Upper lobe of right lung (tissue), 1 donor: ENCODE measurements around the gene CTXN2. TPM values are rescaled to one million over a fixed set of nuclear protein-coding genes. Genes with fewer than 3 reads are reported as not detected.

Experiments
- ATAC-seq: fragments of 200-7000 bp; cut with Tn5 transposase; one replicate; pipeline ENCODE4 v1.9.1; 2020; ENCODE audit warnings: mild to moderate bottlenecking, moderate library complexity
- DNase-seq: peaks from one replicate; pipeline ENCODE4 v3.0.0-alpha.2; 2020
- H3K27ac ChIP-seq: fragments of 200-600 bp; one replicate; pipeline ENCODE4 v1.8.0; 2022
- H3K27me3 ChIP-seq: fragments of 200-600 bp; one replicate; pipeline ENCODE4 v1.8.0; 2022; ENCODE audit warnings: mild to moderate bottlenecking
- H3K36me3 ChIP-seq: fragments of 200-600 bp; one replicate; pipeline ENCODE4 v1.8.0; 2022
- H3K4me1 ChIP-seq: fragments of 200-600 bp; one replicate; pipeline ENCODE4 v1.8.0; 2022
- H3K4me3 ChIP-seq: fragments of 200-600 bp; one replicate; pipeline ENCODE4 v1.8.0; 2022; ENCODE audit warnings: mild to moderate bottlenecking
- H3K9me3 ChIP-seq: fragments of 200-600 bp; one replicate; pipeline ENCODE4 v1.8.0; 2022
- intact Hi-C: fragments of 100-400 bp; cut with DNase I; formaldehyde crosslinking; loops from one replicate; pipeline ENCODE4 v1.11.0; 2022
- total RNA-seq: library from RNA; stranded (reverse); fragmentation: NEBNext Ultra II Directional; extraction: Animal tissue kit (Norgen Biotek cat#: 25700); gene quantifications from one replicate; pipeline ENCODE4 v1.2.1, GENCODE V29; 2021
- TF ChIP-seq, protein P1 (sequence below): fragments of 200-600 bp; IDR thresholded peaks from one replicate; pipeline ENCODE4 v1.8.0; 2022; ENCODE audit warnings: antibody characterized with exemption
- donor health status: DM: no; HTN: yes; CAD: no; lungs with severe emphysema.

The CTXN2 gene
- total RNA-seq, 1 donor from 2014 or later, result not detected

DNA sequence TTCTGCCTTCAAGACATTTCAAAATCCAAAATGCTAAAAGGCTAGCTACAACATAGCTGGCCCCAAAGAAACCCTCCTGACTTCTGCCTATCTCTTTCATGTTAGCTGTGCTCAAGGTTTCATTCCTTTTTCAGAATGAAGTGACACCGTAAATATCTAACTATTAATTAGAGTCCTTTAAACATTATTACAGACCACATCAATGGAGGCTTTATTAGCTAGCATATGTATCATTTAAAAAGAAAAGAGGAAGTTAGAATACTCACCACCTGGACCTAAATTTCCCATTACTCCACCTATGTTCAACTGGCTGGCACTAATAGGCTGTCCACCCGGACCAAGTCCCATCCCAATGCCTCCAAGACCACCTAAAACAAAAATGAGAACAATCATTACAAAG, 37.9 kb upstream of the CTXN2 start:
- TF ChIP-seq, protein P1, sequence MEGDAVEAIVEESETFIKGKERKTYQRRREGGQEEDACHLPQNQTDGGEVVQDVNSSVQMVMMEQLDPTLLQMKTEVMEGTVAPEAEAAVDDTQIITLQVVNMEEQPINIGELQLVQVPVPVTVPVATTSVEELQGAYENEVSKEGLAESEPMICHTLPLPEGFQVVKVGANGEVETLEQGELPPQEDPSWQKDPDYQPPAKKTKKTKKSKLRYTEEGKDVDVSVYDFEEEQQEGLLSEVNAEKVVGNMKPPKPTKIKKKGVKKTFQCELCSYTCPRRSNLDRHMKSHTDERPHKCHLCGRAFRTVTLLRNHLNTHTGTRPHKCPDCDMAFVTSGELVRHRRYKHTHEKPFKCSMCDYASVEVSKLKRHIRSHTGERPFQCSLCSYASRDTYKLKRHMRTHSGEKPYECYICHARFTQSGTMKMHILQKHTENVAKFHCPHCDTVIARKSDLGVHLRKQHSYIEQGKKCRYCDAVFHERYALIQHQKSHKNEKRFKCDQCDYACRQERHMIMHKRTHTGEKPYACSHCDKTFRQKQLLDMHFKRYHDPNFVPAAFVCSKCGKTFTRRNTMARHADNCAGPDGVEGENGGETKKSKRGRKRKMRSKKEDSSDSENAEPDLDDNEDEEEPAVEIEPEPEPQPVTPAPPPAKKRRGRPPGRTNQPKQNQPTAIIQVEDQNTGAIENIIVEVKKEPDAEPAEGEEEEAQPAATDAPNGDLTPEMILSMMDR, result no peak
- H3K27me3 ChIP-seq, result no peaks in the 10 kb centered on the region
- no peak overlapping the region for H3K27ac ChIP-seq
- intact Hi-C loops, result no loop called here
- H3K4me3 ChIP-seq, result no peak overlapping the region
- no peaks in the 10 kb centered on the region for H3K4me1 ChIP-seq
- no peak for ATAC-seq
- no peak for DNase-seq
- H3K36me3 ChIP-seq, result peaks cover 5% of the 10 kb centered on the region
- H3K9me3 ChIP-seq, result no peaks in the 10 kb centered on the region

DNA sequence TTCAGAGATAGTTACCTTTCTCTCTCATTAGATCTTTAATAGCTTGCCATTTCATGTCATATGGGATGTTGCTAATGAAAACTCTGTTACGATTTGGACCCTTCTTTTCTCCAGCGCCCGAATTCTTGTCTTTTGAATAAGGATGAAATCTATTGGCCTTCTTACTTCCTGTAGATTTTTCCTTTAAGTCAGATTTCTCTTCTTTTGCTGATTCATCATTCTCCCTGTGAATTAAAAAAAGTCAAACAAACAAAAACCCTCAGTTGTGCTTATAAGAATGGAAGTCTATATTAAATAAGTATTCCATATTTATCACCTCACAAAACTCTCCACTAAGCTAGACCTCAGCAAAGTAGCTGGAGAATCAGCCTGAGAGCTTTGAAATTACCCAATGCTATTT, 22.8 kb upstream of the CTXN2 start:
- H3K4me1 ChIP-seq, result no peaks in the 10 kb centered on the region
- ATAC-seq, result no peak
- H3K27ac ChIP-seq, result no peak overlapping the region
- TF ChIP-seq, protein P1, result no peak
- H3K36me3 ChIP-seq, result no peaks in the 10 kb centered on the region
- no peak for DNase-seq
- no peaks in the 10 kb centered on the region for H3K9me3 ChIP-seq
- H3K4me3 ChIP-seq, result no peak overlapping the region
- intact Hi-C loops, result no loop called here
- H3K27me3 ChIP-seq, result no peaks in the 10 kb centered on the region

DNA sequence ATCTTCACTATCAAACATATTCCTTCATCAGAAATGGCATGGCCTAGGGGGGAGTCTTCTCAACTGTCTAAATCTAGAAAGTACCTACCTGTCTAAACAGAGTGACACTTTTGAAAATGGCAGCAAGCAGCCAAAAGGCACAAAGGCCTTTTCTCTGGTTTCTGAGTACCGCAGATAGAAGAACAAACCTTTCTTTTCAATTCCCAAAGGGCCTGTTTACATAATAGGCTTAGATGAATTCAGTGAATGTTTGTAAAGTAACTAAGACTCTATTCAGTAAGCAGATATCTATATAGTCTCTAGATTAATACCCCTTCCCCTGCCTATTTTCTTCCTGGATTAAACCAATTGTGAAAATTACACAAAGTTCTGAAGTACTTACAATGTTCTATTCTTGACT, 20.5 kb upstream of the CTXN2 start:
- H3K4me1 ChIP-seq, result no peaks in the 10 kb centered on the region
- ATAC-seq, result no peak
- no peaks in the 10 kb centered on the region for H3K27me3 ChIP-seq
- H3K27ac ChIP-seq, result no peak overlapping the region
- H3K36me3 ChIP-seq, result no peaks in the 10 kb centered on the region
- no peaks in the 10 kb centered on the region for H3K9me3 ChIP-seq
- TF ChIP-seq, protein P1, result no peak
- DNase-seq, result no peak
- intact Hi-C loops, result no loop called here
- no peak overlapping the region for H3K4me3 ChIP-seq

- H3K4me3 ChIP-seq, result no peak overlapping the region
- intact Hi-C loops, result no loop called here
- H3K27me3 ChIP-seq, result peaks cover 4% of the 10 kb centered on the region
- H3K36me3 ChIP-seq, result no peaks in the 10 kb centered on the region
- no peak for DNase-seq
- ATAC-seq, result no peak
- H3K27ac ChIP-seq, result no peak overlapping the region
- TF ChIP-seq, protein P1, result no peak
- no peaks in the 10 kb centered on the region for H3K9me3 ChIP-seq
- peaks cover 6% of the 10 kb centered on the region for H3K4me1 ChIP-seq
Observed at GRCh38 chr15:48175126-48175525, 16.3 kb upstream of the CTXN2 start.

DNA sequence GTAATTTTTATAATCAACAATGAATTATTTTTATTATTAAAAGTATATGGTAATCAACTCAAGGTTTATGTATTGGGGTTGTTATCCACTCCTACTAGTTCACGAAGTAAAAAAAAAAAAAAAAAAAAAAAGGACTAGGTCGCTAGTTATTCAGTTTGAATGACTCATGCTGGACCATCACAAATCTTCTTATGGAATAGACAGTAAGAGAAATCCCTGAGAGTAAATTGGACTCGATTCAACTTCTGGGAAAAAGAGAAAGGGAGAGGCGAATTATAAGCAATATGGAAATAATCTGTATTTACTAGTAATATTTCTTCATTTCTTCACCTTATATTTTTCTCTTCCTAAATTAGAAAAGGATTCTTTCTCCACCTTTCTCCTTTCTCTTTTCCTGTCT, 15.4 kb upstream of the CTXN2 start:
- Histone ChIP-seq H3K36me3 (no peaks in the 10 kb centered on the region), H3K4me3 (no peak overlapping the region), H3K27me3 (peaks cover 4% of the 10 kb centered on the region), H3K4me1 (peaks cover 6% of the 10 kb centered on the region), H3K9me3 (no peaks in the 10 kb centered on the region), H3K27ac (no peak overlapping the region)
- no peak for ATAC-seq
- no peak for DNase-seq
- intact Hi-C loops, result no loop called here
- TF ChIP-seq, protein P1, result no peak

DNA sequence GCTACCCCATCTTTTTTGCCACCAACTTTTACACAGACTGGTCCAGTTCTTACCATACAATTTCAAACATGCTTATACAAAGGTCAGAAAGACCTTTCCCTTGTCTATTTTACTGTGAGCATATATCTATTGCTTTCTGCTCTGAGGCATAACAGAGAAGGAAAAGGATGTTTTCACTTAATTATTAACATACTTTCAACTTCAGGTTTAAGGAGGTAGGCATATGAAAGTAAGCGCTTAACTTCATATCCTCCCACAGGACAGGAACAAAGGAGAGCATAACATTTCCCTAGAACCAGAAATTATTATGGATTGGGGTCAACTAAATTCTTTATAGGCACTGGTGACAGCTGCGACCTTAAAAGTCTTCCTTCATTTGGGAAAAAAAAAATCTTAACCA, 14.5 kb upstream of the CTXN2 start:
- no peak overlapping the region for H3K27ac ChIP-seq
- H3K36me3 ChIP-seq, result no peaks in the 10 kb centered on the region
- intact Hi-C loops, result no loop called here
- H3K4me1 ChIP-seq, result peaks cover 6% of the 10 kb centered on the region
- DNase-seq (no peak), ATAC-seq (no peak)
- peaks cover 4% of the 10 kb centered on the region for H3K27me3 ChIP-seq
- no peaks in the 10 kb centered on the region for H3K9me3 ChIP-seq
- peak overlapping the region; percentile 65 for H3K4me3 ChIP-seq
- TF ChIP-seq, protein P1, result no peak
